GM19239 (cell line): ENCODE measurements around the gene C8G.

Experiments used
- DNase-seq: peaks from one replicate; pipeline ENCODE4 v3.0.0; 2011; ENCODE audit warnings: low spot score; ENCODE audit not compliant: insufficient read length
- FAIRE-seq: peaks from 2 replicates; lab custom pipeline; 2011; peaks lifted over from hg19 to GRCh38; lab: Jason Lieb, UNC

The C8G gene

DNA sequence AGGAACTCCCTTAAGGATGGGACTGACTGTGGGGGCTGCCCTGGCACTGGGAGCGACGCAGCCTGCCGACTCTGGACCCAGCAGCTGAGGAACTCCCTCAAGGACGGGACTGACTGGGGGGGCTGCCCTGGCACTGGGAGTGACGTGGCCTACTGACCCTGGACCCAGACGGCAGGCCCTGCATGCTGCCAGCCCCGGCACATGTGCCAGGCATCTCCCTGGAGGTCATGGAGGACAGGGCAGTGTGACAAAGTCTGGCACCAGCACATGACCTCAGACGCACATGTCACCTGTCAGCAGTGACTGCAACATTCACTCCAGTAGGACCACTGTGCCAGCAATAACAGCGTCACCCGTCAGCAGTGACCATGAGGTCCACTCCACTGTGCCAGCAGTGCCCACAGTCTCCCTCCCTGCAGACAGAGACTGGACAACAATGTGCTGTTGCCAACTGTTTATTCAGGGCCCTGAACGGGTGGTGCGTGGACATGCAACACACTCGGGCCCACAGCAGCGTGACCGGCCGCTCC lies 5.0 kb upstream of the C8G start:
- FAIRE-seq (no peak), DNase-seq (no peak)

DNA sequence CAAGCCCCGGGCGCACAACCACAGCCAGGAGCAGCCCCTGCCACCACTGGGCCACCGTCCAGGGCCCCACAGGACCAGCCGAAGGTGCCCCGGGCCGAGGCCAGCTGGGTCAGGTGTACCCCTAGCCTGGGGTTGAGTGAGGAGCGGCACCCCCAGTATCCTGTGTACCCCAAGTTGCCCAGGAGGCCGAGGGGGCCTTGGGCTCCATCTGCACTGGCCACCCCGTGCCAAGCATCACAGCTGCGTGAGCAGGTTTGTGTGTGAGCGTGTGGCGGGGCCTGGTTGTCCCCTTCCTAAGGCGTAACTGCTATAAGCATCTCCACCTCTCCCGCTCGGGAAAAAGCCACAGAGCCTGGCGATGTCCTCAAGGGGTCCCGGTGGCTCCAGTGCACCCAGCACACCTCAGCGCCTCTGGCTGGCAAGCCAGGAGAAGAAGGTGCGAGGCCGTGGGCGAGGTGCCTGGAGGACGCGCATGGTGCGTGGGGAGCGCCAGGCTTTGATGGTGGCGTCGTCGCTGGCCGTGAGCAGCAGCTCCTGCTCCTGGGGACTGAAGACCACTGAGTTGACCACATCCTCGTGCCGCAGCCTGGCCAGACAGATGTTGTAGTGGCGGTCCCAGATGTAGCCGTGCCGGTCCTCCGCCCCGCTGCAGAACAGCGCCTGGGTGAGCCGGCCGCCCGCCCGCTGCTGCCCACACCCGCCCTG lies 4.4 kb upstream of the C8G start:
- no peak for DNase-seq
- no peak for FAIRE-seq

DNA sequence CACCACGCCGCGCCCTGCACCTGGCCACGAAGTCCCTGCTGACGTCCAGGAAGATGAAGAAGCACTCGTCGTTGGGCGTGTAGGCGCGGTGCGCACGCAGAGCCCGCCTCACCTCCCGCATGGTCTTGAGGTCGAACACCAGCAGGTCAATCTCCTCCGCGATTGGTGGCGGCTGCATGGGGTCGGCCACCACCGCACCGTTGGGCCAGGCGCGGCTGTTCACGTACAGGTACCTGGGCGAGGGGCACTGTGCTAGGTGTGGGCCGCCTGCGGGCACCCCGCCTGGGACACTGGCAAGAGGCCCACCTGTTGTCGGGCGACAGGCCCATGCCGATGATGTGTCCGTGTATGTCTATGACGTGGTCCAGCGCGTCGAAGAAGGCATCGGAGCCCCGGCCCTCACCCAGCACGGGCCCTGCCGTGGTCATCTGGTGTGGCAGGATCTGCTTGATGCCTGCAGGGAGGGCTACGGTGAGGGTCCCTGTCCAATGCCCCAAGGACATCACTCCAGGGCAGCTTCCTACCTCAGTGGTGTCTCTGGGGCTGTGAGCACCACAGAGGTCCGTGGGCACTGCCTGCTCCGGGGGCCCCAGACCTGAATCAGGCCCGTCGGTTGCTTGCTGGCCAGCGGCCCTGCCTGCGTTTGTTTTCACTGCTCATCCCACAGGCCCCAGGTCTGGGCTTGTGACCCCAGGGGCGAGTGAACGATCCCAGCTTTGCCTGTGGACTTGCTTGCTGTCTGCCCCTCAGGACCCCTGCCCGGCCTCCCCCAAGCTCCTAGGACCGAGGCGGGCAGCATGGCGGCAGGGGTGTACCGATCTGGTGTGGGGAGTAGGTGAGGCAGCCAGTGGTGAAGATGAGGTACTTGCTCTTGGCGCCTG lies 3.6 kb upstream of the C8G start:
- FAIRE-seq (no peak), DNase-seq (no peak)

DNA sequence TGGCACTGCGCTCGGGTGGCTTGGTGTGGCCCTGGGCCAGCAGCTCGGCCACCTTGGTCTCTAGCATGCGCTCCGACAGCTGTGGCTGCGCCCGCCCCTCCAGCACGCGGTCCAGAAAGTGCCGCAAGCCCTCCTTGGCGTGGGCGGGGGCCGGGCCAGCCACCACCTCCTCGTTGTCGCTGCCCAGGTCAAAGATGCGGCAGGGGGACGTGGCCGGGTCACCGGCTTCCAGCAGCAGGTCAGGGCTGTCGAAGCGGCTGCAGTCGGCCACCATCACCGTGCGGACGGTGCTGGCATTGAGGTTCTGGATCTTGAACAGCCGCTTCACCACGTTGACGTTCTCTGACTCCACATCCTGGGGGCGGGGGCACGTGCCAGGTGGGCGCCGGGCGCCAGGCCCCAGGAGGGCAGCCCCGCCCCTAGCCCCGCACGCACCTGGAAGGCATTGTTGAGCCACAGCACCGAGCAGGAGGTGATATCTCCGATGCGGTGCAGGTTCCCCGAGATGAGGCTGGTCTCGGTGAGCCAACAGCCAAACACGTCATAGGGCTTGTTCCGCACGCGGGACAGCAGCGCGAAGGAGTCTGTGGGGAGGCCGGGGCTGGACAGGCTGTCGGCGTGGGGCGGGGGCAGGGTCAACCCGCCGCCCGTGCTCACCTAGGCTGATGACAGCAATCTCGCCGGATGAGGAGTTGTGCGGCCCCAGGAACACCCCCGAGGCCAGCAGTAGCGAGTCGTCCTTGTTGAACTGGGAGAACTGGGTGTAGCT lies 2.7 kb upstream of the C8G start:
- DNase-seq (no peak), FAIRE-seq (no peak)

DNA sequence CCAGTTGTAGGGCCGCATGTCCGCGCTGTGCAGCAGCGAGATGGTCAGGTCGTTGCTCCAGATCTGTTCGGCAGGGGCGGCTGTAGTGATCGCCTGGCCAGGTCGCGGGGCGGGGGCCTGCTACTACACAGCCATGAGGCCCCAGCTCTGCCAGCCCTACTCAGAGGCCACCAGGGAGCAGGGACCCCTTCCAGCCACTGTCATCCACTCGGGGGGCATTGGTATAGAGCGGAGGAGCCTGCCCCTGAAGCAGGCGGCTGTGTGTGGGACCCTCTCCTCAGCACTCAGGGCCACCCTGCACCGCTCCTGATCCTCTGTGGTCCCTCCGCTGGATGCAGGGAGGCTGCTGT lies 2.2 kb upstream of the C8G start:
- FAIRE-seq = no peak
- DNase-seq = no peak

DNA sequence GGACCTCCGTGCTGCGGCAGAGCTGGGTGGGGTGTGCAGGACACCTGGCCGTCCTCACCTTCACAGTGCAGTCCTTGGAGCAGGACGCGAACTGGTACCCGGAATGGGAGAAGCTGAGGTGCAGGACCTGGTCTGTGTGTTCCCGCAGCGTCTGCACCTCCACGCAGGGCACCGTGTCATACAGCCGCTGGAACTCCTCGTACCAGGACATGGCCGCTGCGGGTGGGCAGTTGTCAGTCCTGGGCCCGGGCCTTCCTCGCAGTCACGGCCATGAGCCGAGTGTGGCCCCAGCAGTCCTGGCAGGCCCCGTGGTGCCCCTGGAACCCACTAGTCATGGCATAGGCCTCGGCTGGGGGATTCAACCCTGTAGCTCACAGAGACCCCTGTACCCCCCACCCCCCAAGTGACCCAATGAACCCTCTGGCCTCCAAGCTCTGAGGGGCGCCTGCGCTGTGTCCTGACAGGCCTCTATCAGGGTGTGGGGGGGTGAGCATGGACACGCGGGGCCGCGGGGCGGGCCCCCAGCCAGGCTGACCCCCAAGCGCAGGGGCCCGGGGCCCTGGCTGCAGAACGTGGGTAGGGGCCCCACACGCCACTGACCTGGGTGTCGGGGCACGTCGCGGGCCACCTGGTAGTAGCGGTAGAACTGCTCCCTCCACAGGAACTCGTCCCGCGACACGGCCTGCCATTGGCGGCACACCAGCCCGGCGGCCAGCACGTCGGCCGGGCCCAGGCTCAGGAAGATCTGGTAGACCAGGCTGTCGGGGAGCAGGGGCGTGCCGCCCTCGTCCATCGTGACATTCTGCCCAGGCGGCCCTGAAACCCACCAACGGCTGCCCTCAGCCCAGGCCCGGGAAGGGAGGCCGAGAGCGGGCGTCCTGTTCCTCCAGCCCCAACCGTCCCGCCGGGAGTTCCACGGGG lies 1.5 kb upstream of the C8G start:
- DNase-seq (peak; percentile 85), FAIRE-seq (peak; percentile 21)

DNA sequence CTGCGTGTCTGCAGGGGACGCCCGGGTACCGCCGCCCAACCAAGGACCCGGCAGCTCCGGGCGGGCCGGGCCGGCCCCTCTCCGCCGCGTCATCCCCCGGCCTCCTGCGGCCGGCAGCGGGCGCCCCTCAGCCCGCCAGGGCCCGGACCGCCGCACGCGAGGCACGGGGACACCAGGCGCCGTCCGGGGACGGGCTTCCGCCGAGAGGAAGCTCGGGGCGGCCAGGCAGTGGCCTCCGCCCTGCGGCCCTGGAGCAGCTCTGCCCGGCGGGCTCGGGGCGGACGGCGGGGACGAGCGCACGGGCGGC lies 878 bp upstream of the C8G start:
- peak; percentile 26 for FAIRE-seq
- peak; percentile 87 for DNase-seq

DNA sequence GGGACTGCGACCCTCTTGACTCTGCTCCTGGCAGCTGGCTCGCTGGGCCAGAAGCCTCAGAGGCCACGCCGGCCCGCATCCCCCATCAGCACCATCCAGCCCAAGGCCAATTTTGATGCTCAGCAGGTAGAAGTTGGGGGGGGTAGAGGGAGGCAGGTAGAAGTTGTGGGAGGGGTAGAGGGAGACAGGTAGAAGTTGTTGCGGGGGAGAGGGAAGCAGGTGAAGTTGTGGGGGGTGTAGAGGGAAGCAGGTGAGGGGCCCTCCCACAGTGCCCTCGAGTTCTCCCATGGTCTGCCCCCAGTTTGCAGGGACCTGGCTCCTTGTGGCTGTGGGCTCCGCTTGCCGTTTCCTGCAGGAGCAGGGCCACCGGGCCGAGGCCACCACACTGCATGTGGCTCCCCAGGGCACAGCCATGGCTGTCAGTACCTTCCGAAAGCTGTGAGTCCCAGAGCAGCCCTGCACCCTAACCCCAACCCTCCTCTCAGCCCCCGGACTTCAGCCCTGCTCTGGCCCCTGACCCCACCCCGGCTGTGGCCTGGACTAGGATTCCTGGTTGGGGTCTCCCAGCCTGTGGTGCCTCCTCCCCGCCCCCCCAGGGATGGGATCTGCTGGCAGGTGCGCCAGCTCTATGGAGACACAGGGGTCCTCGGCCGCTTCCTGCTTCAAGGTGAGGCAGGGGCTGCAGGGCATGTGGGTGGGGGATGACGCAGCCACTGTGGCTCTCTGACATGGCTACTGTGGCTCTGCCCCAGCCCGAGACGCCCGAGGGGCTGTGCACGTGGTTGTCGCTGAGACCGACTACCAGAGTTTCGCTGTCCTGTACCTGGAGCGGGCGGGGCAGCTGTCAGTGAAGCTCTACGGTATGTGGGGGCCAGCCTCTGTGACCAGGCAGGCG lies 537 bp downstream of the C8G start:
- no peak for FAIRE-seq

DNA sequence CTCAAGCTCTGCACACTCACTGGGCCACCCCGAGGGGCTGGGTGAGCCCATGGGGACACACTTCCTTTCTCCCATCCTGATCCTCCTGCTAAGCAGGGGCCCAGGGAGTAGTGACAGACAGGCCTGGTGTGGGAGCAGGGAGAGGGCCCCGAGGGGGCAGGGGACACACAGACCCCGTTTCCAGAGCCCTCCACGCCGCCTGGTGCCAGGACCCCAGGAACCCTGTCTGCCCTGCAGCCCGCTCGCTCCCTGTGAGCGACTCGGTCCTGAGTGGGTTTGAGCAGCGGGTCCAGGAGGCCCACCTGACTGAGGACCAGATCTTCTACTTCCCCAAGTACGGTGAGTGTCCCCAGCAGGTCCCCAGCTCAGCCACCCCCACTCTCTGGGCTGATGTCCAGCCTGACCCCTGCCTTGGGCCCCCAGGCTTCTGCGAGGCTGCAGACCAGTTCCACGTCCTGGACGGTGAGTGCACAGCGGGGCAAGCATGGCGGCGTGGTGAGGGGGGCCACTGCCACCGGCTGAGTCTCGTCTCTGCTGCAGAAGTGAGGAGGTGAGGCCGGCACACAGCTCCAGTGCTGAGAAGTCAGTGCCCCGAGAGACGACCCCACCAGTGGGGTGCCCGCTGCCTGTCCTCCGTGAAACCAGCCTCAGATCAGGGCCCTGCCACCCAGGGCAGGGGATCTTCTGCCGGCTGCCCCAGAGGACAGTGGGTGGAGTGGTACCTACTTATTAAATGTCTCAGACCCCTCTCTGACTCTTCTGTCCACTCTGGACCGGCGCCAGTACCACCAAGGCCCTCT lies 1.4 kb downstream of the C8G start:
- no peak for FAIRE-seq

More for the DNA sequence above, 537 bp downstream of the C8G start:
- DNase-seq = no peak

DNA sequence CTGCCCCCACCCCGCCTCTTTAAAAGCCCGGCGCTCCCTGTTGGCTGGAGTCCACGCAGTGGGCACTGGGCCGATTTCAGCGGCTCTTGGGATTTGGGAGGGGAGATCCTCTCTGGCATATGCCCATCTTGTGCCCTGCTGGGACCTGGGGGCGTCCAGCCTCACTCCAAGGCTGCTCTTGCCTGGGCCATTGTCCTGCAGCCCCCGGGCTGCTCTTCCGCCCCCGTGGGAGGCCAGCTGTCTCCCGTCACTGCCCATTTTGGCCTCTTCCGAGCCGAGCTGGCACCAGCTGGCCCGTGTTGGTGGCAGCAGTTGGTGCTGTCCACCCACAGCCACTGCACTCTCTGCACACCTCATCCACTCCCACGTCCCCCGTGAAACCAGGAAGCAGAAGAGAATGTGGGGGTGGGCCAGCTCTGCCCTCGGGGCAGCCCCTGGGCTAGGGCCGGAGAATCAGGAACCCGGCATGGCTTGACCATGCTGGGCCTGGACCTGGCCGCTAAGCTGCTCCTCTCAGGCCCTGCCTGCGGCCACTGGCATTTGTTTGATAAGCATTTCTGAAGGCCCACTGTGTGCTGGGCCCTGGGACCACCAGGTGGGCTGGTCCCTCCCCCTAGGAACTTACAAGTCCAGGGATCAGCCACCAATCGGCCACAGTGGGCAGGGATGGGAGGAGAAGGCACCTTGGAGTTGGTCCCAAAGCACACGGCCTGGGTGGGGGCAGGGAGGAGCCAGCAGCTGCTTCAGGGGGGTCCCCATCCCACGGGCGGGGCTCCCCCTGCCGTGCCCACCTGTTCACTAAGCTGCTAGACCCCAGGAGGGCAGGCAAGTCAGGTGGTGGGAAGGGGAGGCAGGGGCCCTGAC lies 2.2 kb downstream of the C8G start:
- FAIRE-seq = no peak
- DNase-seq = no peak

More for the DNA sequence above, 1.4 kb downstream of the C8G start:
- DNase-seq = no peak

DNA sequence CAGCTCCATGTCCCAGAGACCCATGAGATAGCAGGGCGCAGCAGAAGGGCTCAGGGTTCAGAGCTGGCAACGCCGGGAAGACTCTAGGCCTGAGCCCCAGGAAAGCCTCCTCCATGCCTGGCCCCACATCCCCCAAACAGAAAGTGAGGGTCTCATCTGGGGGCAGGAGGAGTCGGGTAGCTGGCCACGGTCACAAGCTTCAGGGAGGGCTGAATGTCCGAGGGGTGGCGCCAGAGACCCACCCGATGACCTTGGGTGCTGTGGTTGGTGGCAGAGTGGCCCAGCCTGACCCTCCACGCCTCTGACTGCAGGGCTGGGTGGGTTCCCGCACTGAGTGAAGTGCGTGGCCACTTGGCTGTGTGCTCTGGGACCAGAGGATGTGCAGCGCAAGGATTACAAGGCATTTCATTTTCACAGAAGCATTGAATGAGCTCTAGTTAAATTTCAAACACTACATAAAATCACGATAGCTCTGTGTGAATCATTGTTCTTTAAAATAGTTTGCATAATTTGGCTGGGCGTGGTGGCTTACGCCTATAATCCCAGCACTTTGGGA lies 3.0 kb downstream of the C8G start:
- no peak for DNase-seq
- peak; percentile 73 for FAIRE-seq

DNA sequence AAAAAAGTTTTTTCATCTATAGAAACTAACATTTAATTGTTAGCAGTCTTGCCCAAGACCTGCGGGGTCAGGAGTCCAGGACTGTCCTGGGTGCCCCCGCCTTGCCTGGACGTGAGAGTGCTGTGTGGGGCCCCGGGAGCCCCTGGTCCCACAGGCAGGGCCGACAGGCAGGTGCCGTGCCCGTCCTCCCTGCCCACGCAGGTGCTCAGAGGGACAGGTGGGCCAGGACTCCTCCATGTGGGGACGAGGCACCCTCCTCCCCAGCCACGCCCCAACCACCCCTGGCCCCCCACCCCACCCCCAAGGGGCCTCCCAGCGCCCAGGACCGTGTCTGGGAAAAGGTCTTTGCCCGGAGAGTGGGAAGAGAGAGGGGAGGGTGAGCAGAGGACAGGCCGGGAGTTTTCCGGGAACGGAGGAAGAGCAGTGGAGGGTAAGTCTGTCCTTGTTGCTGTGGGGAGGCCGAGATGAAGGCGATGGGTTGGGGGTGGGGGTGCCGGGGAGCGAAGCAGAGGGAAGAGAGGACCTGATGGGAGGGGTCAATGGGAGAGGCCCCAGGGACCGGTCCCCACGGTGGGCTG lies 4.3 kb downstream of the C8G start:
- FAIRE-seq (no peak), DNase-seq (no peak)

DNA sequence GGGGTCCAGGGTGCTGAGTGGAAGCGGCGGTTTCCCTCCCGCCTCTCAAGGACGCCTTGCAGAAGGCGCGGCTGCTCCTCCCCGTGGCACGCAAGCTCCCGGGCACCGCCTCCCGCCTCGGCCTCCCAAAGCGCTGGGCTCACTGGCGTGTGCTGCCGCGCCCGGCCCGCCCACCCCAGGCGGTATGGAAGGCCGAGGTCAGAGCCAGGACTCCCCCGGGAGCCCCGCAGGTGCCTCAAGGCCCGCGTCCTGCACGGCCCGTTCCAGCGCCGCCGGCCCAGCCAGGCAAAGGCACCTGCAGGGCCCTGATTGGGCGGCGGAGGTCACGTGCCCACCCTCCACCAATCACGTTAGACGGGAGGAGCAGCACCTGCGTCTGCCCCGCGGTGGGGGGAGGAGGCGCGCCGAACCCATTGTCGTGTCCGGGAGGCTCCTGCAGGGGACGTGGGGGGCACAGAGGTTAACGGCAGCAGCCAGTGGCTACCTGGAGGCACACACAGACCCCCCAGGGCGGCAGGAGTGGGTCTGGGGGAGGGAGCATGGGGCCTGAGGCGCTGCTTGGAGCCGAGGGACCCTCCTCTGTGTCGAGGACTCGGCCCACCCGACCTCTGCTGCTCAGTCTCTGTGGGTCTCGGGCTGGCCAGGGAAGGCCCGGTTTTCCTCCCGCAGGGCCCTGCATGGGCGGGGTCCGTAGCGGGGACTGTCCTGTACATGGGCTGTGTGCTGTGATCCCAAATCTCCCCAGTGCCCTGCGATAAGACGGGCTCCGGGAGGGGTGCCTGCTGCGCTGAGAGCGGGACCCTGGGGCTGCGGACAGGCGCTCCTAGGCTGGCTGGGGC lies 5.0 kb downstream of the C8G start:
- FAIRE-seq (peak; percentile 97), DNase-seq (peak; percentile 100)

DNA sequence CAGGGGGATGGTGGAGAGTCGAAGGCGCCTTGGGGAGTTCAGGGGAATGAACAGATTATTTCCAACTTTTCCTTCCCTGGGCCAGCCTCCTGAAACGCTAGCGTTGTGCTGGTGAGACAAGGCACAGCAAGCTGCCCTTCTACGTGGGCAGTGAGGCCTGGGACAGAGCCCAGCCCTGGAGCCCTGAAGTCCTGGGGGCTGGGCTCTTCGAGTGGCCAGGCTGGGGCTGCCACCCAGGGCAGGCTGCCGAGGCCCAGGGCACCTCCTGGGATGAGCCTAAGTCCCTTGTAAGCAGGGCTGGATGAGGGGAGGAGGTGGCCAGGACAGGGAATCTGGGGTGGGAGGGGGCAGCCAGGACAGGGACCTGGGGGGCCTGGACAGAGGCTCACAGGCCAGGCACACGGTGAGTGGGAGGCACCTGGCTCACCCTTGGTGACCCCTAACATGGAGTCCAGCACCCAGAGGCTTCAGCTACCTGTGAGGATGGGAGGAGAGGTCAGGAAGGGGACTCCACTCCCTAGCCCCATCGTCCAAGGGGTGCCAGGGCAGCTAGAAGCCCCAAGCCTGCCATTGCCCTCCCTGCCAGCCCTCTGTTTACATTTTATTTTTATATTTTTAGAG lies 5.7 kb downstream of the C8G start:
- no peak for FAIRE-seq
- no peak for DNase-seq
